Esophagus squamous epithelium (tissue), 4 donors: Measurements from ENCODE around the gene PLCB1.

ENCODE experiments used
- CTCF ChIP-seq, 6 experiments: fragments of 450-650 bp in 4 of 6; fragments of 200-600 bp in 2 of 6; sonication (generic) in 2 of 6; IDR thresholded peaks; one replicate each; pipeline ENCODE4 v1.5.1; 2016 to 2019; ENCODE audit warnings: antibody characterized with exemption in 6 of 6, mild to moderate bottlenecking in 4 of 6, moderate library complexity in 4 of 6
- POLR2A ChIP-seq, 4 donors: fragments of 450-650 bp; IDR thresholded peaks; one replicate each; pipeline ENCODE4 v1.6.1; 2017; ENCODE audit warnings: antibody characterized with exemption in 4 of 4, mild to moderate bottlenecking in 4 of 4, moderate library complexity in 3 of 4

DNA sequence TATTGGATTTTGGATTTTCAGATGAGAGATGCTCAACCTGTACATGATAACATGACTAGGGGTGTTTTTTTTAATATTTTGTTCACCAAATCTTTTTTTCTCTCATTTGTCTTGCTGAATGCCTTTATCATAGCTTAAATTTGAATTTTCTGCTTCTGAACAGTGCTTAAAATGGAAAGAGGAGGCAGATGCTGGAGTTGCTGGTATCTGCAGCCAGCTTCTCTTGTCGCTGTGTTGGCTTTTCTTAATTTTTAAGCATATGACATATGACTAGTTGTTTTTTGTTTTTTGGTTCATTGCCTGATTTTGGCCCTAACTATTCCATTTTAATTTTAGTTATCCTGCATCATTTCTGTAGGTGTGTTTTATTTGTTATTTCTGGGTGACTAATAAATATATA is 196.1 kb downstream of the PLCB1 start:
- no peak for TF ChIP-seq CTCF (IDR thresholded peaks at IDR 0.05)
- no peak for TF ChIP-seq POLR2A (IDR thresholded peaks at IDR 0.05)
